ENCODE measurements around the gene SPANXC.
"Not testable (repeated sequence)": the region's sequence is repeated elsewhere in the genome, so short reads cannot be mapped to it uniquely, and the experiment has no call there.

SPANXC gene, protein sequence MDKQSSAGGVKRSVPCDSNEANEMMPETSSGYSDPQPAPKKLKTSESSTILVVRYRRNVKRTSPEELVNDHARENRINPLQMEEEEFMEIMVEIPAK

DNA sequence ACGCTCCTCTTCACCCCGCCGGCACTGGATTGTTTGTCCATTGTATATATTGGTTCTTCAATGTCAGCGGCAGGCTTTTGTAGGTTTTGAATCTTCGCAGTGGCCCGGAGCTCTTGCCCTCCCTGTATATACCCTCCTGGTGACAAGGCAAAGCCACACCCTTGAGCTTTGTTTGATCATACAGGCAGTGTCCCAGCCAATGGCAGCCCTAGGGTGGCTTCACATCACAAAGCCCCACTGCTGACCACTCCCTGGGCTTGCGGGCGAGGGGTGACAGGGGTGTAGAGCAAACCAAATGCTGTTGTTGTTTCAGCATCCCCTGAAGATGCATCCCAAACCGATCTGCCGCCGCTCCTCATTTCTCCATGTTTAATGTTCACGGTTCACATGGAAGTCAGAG lies at the start of gene SPANXC:
Gene SPANXC, minus strand, starts transcription at position 101 of the 400 bp plus-strand sequence. Its CDS starts 60 bp downstream, at position 41.
- H3K9ac ChIP-seq (ENCODE audit: low read depth, low read length); H3K36me3 ChIP-seq (ENCODE audit: insufficient read depth, low read length); H3K4me1 ChIP-seq (ENCODE audit: insufficient read depth, low read length); H3K9me3 ChIP-seq (ENCODE audit: control insufficient read depth, insufficient read depth, low read length): not testable (repeated sequence)

DNA sequence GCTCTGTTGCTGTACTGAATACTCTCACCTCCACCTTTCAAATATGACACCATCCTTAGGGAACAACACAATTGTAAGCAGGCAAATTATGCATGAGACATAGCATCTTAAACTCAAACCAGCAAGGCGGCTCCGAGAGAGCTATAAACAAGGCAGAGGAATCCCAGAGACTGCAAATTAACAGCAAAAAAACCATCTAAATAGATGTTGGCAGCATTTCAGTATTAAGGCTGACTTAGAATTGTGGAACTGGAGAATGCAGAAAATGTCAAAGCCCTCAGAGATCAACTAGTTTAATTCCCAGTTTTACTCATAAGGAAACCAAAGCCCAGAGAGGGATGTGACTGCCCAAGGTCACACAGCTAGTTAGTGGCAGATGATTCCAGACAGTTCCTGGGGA lies 37.2 kb upstream of the SPANXC start:
- Histone ChIP-seq H3K36me3 (ENCODE audit: insufficient read depth, low read length) (no peaks in the 10 kb centered on the region), H3K9ac (ENCODE audit: low read depth, low read length) (no peak overlapping the region), H3K9me3 (ENCODE audit: control insufficient read depth, insufficient read depth, low read length) (no peaks in the 10 kb centered on the region), H3K4me1 (ENCODE audit: insufficient read depth, low read length) (no peaks in the 10 kb centered on the region)

DNA sequence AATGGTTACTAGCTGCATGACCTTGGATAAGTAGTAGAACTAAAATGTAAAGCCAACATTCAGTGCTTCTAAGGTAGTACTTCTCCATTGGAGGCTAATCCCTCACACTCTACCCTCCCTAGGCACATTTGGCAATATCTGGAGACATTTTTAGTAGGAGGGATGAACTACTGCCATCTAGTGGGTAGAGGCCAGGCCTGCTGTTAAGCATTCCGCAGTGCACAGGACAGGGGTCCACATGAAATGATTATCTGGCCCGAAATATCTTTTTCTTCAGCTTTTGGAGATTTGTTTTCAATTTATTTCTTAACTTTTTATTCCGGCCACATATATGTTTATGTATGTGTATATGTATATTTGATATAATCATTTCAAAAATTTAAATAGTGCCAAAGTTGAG lies 36.0 kb upstream of the SPANXC start:
- H3K9me3 ChIP-seq (ENCODE audit: control insufficient read depth, insufficient read depth, low read length), result no peaks in the 10 kb centered on the region
- H3K9ac ChIP-seq (ENCODE audit: low read depth, low read length), result no peak overlapping the region
- H3K36me3 ChIP-seq (ENCODE audit: insufficient read depth, low read length), result no peaks in the 10 kb centered on the region
- no peaks in the 10 kb centered on the region for H3K4me1 ChIP-seq (ENCODE audit: insufficient read depth, low read length)

DNA sequence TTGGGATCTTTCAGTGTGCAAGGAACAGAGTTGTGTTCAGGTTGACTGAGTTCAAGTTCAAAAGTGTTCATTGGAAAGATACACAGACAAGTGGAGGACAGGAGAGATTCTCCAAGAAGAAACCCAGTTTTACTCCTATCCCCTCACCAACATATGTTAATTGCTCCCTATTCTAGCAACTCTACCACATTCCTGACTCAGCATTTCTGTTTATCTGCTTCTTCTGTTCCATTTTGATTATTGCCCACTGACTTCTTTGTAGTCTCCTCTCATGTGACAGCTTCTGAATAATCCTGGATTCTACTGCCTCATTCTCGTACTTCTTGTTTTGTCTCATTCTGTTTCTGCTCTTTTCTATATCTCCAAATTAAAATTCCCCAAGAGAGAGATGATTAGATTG lies 15.8 kb upstream of the SPANXC start:
- no peaks in the 10 kb centered on the region for H3K36me3 ChIP-seq (ENCODE audit: insufficient read depth, low read length)

DNA sequence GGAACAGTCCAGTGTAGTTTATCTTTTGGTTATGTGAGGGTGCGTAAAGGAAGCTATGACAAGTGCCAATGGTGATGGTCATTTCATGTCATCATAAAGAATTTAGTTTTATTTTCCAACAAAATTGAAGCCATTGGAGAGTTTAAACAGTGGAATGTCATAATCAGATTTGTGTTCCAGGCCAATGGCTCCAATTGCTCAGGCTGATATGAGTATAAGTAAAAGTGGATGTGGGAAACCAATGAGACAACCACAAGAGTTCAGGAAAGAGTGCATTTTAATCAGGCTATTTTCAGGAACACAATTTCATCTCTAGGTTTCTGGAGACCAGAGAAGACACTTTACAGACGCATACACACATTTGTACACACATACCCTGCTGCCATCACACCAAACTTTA lies 20.7 kb downstream of the SPANXC start:
- H3K9ac ChIP-seq (ENCODE audit: low read depth, low read length), result no peak overlapping the region
- no peaks in the 10 kb centered on the region for H3K36me3 ChIP-seq (ENCODE audit: insufficient read depth, low read length)
- peaks cover 4% of the 10 kb centered on the region; the same call in 1 of the 2 replicates for H3K4me1 ChIP-seq (ENCODE audit: insufficient read depth, low read length)
- H3K9me3 ChIP-seq (ENCODE audit: control insufficient read depth, insufficient read depth, low read length), result no peaks in the 10 kb centered on the region

More for the DNA sequence above, 15.8 kb upstream of the SPANXC start:
- Histone ChIP-seq H3K9ac (ENCODE audit: low read depth, low read length) (no peak overlapping the region), H3K9me3 (ENCODE audit: control insufficient read depth, insufficient read depth, low read length) (no peaks in the 10 kb centered on the region), H3K4me1 (ENCODE audit: insufficient read depth, low read length) (no peaks in the 10 kb centered on the region)

DNA sequence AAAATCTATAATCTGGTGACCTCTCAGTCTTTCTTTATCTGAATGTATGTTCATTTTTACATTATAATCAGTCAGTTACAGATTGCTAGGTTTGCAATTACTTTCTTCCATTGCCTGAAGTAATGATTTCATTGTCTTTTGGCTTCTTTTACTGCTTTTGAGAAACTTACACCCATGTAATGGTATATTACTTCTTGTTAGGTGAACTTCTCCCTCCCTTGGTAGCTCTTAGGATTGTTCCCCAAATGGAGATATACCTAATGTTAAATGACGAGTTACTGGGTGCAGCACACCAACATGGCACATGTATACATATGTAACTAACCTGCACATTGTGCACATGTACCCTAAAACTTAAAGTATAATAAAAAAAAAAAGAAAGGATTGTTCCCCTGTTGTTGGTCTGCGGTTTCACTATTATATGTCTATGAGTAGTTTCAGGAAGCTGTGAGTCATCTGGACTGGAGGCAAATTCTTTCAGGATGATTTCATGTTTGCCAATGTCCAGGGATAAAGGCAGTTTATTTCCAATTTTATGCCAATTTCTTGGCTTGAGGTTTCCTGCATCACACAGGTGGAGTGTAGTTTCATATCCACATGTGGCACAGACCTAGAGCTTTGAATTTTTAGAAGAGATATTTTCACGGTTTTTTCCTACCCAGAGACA lies 21.8 kb downstream of the SPANXC start:
- Histone ChIP-seq H3K4me1 (ENCODE audit: insufficient read depth, low read length) (peaks cover 4% of the 10 kb centered on the region; the same call in 1 of the 2 replicates), H3K9me3 (ENCODE audit: control insufficient read depth, insufficient read depth, low read length) (no peaks in the 10 kb centered on the region), H3K9ac (ENCODE audit: low read depth, low read length) (no peak overlapping the region), H3K36me3 (ENCODE audit: insufficient read depth, low read length) (no peaks in the 10 kb centered on the region)

DNA sequence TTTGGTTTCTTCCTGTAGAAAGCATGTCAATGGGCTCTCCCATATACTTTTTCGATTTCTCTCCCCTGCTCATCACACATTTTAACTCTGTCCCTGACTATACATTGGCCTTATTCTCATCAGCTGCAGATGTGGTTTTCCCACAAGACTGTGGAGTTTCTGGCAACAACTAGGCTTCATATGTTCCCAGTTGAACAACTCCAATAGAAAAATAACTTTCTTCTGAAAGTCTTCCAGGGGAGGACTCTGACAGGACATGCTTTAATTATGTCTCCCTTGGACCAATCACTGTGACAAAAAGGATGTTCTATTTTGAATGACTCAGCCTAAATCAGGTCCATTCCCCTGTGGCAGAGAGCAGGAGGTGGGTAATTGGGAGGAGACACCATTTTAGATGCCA lies 28.1 kb downstream of the SPANXC start:
- Histone ChIP-seq H3K4me1 (ENCODE audit: insufficient read depth, low read length) (no peaks in the 10 kb centered on the region), H3K36me3 (ENCODE audit: insufficient read depth, low read length) (no peaks in the 10 kb centered on the region), H3K9ac (ENCODE audit: low read depth, low read length) (no peak overlapping the region), H3K9me3 (ENCODE audit: control insufficient read depth, insufficient read depth, low read length) (no peaks in the 10 kb centered on the region)

DNA sequence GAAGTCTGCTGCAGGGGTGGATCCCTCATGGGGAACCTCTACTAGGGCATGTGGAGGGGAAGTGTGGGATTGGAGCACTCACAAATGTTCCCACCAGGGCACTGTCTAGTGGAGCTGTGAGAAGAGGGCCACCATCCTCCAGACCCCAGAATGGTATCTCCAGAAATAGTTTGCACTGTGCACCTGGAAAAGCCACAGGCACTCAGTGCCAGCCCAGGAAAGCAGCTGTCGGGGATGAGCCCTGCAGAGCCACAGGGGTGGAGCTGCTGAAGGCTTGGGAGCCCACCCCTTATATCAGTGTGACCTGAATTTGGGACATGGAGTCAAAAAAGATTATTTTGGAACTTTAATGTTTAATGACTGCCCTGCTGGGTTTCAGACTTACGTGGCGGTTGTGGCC lies 40.4 kb downstream of the SPANXC start:
- no peaks in the 10 kb centered on the region for H3K4me1 ChIP-seq (ENCODE audit: insufficient read depth, low read length)
- peaks cover 3% of the 10 kb centered on the region; the same call in 1 of the 2 replicates for H3K9me3 ChIP-seq (ENCODE audit: control insufficient read depth, insufficient read depth, low read length)
- H3K9ac ChIP-seq (ENCODE audit: low read depth, low read length), result no peak overlapping the region
- H3K36me3 ChIP-seq (ENCODE audit: insufficient read depth, low read length), result no peaks in the 10 kb centered on the region
